Measurements from ENCODE around the gene KRT76.

Gene KRT76

GRCh38 chr12:52724384-52724783, 52.8 kb downstream of the KRT76 start:
- DNase-seq = no peak

- no peak for DNase-seq
Observed at GRCh38 chr12:52722680-52723079, 54.5 kb downstream of the KRT76 start.

GRCh38 chr12:52721838-52722470, 55.2 kb downstream of the KRT76 start:
- no peak for DNase-seq

GRCh38 chr12:52720365-52720886, 56.7 kb downstream of the KRT76 start:
- DNase-seq = no peak
